BLaER1 (cell line): ENCODE results near the gene UBE2D3.
"Not testable (repeated sequence)": the region's sequence is repeated elsewhere in the genome, so short reads cannot be mapped to it uniquely, and the experiment has no call there.

Source experiments
- H3K27ac ChIP-seq: shearing (Covaris generic); formaldehyde crosslinking; 2 replicates; pipeline ENCODE4 v1.8.1; 2022
- H3K27me3 ChIP-seq: shearing (Covaris generic); formaldehyde crosslinking; 2 replicates; pipeline ENCODE4 v1.8.1; 2022
- H3K36me3 ChIP-seq: shearing (Covaris generic); formaldehyde crosslinking; 2 replicates; pipeline ENCODE4 v1.8.1; 2022
- H3K4me1 ChIP-seq: shearing (Covaris generic); formaldehyde crosslinking; 2 replicates; pipeline ENCODE4 v1.8.1; 2022
- H3K4me2 ChIP-seq: shearing (Covaris generic); formaldehyde crosslinking; 2 replicates; pipeline ENCODE4 v1.8.1; 2022
- H3K4me3 ChIP-seq: shearing (Covaris generic); formaldehyde crosslinking; 2 replicates; pipeline ENCODE4 v1.8.1; 2022
- H3K9ac ChIP-seq: shearing (Covaris generic); formaldehyde crosslinking; 2 replicates; pipeline ENCODE4 v1.8.1; 2022
- H3K9me3 ChIP-seq: shearing (Covaris generic); formaldehyde crosslinking; 2 replicates; pipeline ENCODE4 v1.8.1; 2022
- H4K20me1 ChIP-seq: shearing (Covaris generic); formaldehyde crosslinking; 2 replicates; pipeline ENCODE4 v1.8.1; 2022
- Cebpa-rat ChIP-seq: shearing (Covaris generic); IDR thresholded peaks from 2 replicates; pipeline ENCODE4 v1.8.1; 2022

Gene UBE2D3

DNA sequence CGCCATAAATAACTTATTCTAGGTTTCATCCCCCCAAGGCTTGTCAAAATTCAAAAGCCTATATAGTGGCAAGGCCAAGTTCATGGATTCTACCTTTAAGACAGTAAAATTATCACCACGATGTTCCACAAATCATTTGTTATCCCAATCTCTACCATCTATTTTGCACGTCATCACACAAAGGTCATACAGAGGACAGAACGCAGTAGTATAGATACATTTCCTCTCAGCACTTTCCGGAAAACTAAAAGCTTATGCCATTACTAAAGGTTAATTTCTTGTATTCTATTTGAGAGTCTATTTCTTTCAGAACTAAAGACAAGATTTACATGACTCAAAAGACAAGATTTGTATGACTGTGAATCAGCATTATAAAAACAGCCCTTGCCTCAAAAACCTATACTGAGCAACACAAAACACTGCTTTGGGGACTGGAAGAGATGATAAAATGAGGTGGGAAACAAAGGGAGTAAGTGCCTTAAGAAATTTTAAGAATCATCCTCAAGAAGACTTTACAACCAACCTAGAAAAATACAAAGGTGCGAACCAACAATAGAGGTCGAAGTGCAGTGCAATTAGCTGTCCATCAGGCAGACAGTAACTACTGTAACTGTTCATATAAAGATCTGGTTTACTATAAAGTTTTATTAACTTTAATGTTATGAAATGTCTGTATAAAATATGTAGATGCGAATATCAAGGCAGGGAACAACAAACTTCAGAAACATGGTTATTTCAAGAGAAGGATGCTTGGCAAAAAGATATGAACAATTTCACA, 7.6 kb downstream of the UBE2D3 start:
- no peaks in the 10 kb centered on the region for H3K27me3 ChIP-seq
- no peak overlapping the region for H3K4me2 ChIP-seq
- H3K9ac ChIP-seq: no peak overlapping the region
- H4K20me1 ChIP-seq: peaks cover 100% of the 10 kb centered on the region
- no peak for TF ChIP-seq Cebpa-rat
- peaks cover 38% of the 10 kb centered on the region for H3K4me1 ChIP-seq
- H3K4me3 ChIP-seq: no peak overlapping the region
- H3K9me3 ChIP-seq: no peaks in the 10 kb centered on the region; the same call in 1 of the 2 replicates
- peaks cover 88% of the 10 kb centered on the region for H3K36me3 ChIP-seq
- H3K27ac ChIP-seq: no peak overlapping the region

DNA sequence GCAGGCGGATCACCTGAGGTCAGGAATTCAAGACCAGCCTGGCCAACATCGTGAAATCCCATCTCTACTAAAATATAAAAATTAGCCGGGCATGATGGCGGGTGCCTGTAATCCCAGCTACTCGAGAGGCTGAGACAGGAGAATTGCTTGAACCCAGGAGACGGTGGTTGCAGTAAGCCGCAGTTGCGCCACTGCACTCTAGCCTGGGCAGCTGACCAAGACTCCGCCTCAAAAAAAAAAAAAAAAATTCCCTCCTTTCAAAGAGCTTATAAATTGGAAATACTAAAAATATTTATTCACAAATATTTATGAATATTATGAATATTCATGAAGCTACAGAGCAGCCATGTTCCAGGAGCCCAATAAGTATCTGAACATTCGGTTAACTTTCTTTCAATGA, 8.3 kb downstream of the UBE2D3 start:
- peak overlapping the region; percentile 8; the same call in 1 of the 2 replicates for H3K4me2 ChIP-seq
- H3K36me3 ChIP-seq: peaks cover 95% of the 10 kb centered on the region
- not testable (repeated sequence) for H3K9ac ChIP-seq, H3K4me3 ChIP-seq, H3K9me3 ChIP-seq, H3K27ac ChIP-seq, H3K27me3 ChIP-seq
- peaks cover 100% of the 10 kb centered on the region for H4K20me1 ChIP-seq
- H3K4me1 ChIP-seq: peaks cover 32% of the 10 kb centered on the region

DNA sequence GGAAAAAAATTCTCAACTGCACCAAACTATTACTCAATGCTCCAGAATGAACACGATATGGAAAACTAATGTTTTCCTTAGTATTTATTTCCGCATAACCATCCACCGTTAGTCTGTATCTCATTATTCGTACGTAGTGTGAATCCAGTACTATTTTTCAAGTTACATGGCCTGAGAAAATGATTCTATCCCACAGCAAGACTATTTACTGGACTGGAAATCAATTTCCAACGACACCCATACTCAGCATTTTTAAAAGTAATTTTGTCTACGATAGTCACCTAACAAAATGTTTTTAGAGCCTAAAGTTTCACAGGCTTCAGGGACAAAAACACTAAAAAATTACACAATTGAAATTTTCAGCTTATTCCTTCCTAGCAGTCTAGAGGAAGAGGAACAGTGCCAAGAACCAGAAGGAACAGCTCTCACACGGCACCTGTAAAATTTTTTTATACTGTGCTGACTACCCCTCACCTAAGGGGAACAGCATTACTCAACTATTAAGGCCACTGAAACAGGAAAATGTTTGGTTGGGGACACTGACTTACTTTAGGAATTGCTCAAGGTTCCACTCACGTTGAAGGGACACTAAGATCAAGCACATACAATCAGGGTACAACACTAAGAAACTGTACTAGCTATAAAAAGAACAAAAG, 9.6 kb downstream of the UBE2D3 start:
- H4K20me1 ChIP-seq: peaks cover 100% of the 10 kb centered on the region

DNA sequence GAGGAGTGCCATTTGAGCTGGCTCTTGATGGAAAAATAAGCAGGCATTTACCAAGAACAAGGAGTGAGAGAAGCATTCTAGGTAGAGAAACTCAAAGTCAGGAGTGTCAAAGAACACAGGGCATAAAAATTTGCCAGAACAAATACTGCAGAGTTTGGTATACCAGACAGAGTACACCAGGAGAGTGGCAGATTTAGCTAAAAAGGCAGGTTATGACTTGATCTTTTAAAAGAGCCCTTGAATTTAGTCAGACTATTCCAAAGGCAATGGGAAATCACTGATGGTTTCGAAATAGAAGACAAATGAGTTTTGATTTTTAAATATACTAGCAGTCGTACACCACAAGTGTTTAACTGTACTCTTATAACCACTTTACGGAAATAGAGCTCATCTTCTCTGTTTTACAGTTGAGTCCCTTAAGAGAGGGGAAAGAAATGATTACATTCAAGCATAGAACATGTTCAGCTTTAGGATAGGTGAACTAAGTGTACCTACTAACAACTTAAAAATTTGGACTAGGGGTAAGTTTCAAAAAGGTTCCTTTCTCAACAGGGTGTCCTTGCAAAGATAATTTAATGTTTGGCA, 10.2 kb downstream of the UBE2D3 start:
- Histone ChIP-seq H3K27ac (no peak overlapping the region), H3K4me1 (peaks cover 15% of the 10 kb centered on the region; the same call in 1 of the 2 replicates), H3K36me3 (peaks cover 92% of the 10 kb centered on the region), H3K9me3 (no peaks in the 10 kb centered on the region; the same call in 1 of the 2 replicates), H4K20me1 (peaks cover 100% of the 10 kb centered on the region), H3K9ac (no peak overlapping the region), H3K4me2 (no peak overlapping the region), H3K4me3 (no peak overlapping the region), H3K27me3 (no peaks in the 10 kb centered on the region)
- no peak for TF ChIP-seq Cebpa-rat

More for the DNA sequence above, 9.6 kb downstream of the UBE2D3 start:
- no peak overlapping the region for H3K4me2 ChIP-seq
- peaks cover 19% of the 10 kb centered on the region; the same call in 1 of the 2 replicates for H3K4me1 ChIP-seq
- H3K27me3 ChIP-seq: no peaks in the 10 kb centered on the region
- no peak overlapping the region for H3K27ac ChIP-seq
- no peak overlapping the region for H3K9ac ChIP-seq
- peaks cover 94% of the 10 kb centered on the region for H3K36me3 ChIP-seq
- no peak for TF ChIP-seq Cebpa-rat
- no peak overlapping the region for H3K4me3 ChIP-seq
- no peaks in the 10 kb centered on the region; the same call in 1 of the 2 replicates for H3K9me3 ChIP-seq

DNA sequence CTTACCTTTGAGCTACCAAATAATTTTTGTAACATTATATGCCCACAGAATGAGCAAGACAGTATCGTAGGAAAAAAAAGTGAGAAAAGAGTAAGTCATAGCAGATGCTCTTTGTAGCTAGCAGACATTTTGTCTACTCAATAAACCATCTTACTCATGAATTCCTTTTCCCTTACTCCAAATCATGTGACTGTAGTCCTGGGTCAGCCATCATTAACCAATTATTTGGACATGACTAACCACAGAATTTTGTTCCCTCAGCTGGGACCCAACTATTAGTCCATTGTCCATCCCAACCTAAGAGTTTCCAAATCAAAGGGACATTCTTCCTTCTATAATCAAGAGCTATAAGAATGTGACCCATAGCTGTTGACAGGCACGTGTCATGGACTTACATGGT, 11.4 kb downstream of the UBE2D3 start:
- H3K9ac ChIP-seq: no peak overlapping the region
- no peak overlapping the region for H3K27ac ChIP-seq
- H3K4me3 ChIP-seq: no peak overlapping the region
- no peaks in the 10 kb centered on the region for H3K27me3 ChIP-seq
- H3K4me2 ChIP-seq: no peak overlapping the region
- H3K4me1 ChIP-seq: peaks cover 13% of the 10 kb centered on the region; the same call in 1 of the 2 replicates
- H4K20me1 ChIP-seq: peaks cover 100% of the 10 kb centered on the region
- TF ChIP-seq Cebpa-rat: no peak
- H3K9me3 ChIP-seq: no peaks in the 10 kb centered on the region; the same call in 1 of the 2 replicates
- H3K36me3 ChIP-seq: peaks cover 92% of the 10 kb centered on the region

DNA sequence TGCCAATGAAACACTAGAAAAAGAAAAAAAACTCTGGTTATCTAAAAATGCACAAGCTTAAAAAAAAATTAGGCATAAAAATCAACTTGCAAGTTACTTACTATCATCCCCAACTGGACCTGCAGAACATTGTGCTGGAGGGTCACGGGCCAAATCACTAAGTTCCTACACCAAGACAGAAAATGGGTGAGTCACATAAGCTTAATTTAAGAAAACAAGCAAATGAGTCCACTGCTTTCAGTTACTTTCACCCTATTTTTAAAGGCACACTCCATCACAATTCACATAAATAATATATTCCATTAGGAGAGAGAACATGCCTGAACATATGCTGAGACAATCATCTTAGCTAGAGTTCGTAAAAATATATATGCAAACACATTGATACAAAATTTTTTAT, 17.7 kb downstream of the UBE2D3 start:
- H3K27me3 ChIP-seq: no peaks in the 10 kb centered on the region
- H3K27ac ChIP-seq: no peak overlapping the region
- H3K4me3 ChIP-seq: no peak overlapping the region
- H3K4me1 ChIP-seq: no peaks in the 10 kb centered on the region
- peaks cover 100% of the 10 kb centered on the region for H4K20me1 ChIP-seq
- no peak overlapping the region for H3K9ac ChIP-seq
- H3K9me3 ChIP-seq: no peaks in the 10 kb centered on the region
- no peak overlapping the region for H3K4me2 ChIP-seq
- no peak for TF ChIP-seq Cebpa-rat
- peaks cover 93% of the 10 kb centered on the region for H3K36me3 ChIP-seq

DNA sequence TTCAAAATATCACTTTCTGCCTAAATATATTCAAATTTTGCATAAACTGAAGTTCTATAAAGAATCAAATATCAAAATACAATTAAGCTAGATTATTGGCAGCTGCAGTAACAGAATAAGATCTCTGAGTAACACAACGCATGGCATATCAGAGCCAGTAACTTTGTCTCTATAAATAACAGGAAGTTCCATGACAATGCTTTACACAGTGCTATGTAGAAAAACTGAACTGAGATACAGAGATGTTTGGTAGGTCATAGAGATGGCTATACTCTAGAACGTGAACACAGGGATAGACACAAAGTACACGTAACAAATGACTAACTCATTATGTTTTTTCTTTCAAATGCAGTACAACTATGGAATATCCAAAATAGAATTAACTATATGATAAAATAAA, 18.2 kb downstream of the UBE2D3 start:
- H3K4me2 ChIP-seq: no peak overlapping the region

DNA sequence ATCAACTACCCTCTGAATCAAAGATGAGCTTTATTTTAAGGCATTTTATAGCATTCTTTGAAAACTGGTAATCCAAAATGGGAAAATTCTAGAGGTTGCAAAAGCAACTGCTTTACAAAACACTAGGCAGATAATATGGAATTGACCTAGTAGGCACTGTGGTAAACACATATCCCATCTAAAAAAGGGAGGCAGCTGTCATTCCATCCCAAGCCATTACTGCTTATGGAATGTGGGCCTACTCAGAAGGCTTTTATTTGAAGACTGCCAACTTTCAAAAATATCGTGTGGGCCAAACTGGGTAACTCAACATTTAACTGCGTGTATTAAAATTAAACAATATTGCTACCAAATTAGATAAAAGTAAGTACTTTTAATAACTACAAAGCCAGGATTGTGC, 19.3 kb downstream of the UBE2D3 start:
- Histone ChIP-seq H3K4me1 (no peaks in the 10 kb centered on the region), H4K20me1 (peaks cover 100% of the 10 kb centered on the region), H3K9ac (no peak overlapping the region), H3K36me3 (peaks cover 94% of the 10 kb centered on the region), H3K4me2 (no peak overlapping the region), H3K9me3 (no peaks in the 10 kb centered on the region), H3K27me3 (no peaks in the 10 kb centered on the region), H3K27ac (no peak overlapping the region), H3K4me3 (no peak overlapping the region)
- no peak for TF ChIP-seq Cebpa-rat

More for the DNA sequence above, 18.2 kb downstream of the UBE2D3 start:
- no peaks in the 10 kb centered on the region for H3K9me3 ChIP-seq
- H3K4me1 ChIP-seq: no peaks in the 10 kb centered on the region
- TF ChIP-seq Cebpa-rat: no peak
- H3K9ac ChIP-seq: no peak overlapping the region
- no peak overlapping the region for H3K4me3 ChIP-seq
- H3K27me3 ChIP-seq: no peaks in the 10 kb centered on the region
- no peak overlapping the region for H3K27ac ChIP-seq
- H3K36me3 ChIP-seq: peaks cover 93% of the 10 kb centered on the region
- peaks cover 100% of the 10 kb centered on the region for H4K20me1 ChIP-seq

DNA sequence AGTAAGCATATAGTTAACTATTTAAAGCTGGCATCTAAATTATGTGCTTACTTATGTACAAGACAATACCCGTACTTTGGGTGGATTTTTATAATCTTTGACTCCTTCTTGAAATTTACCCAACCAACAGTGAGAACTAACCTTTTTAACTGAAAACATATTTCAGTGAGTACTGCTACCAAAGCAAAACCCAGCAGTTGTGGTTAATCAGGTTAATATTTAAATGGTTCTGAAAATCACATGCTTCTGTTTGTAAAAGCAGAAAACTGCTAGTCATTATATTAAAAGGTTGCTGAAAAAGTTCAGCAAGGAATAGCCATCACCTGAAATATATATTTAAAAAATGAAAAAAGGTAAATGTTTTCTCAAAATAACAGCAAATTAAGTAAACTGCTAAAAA, 20.0 kb downstream of the UBE2D3 start:
- Histone ChIP-seq H3K4me3 (no peak overlapping the region), H3K4me1 (no peaks in the 10 kb centered on the region), H3K27ac (no peak overlapping the region), H3K9ac (no peak overlapping the region), H3K36me3 (peaks cover 98% of the 10 kb centered on the region), H3K4me2 (no peak overlapping the region), H4K20me1 (peaks cover 100% of the 10 kb centered on the region), H3K9me3 (no peaks in the 10 kb centered on the region), H3K27me3 (no peaks in the 10 kb centered on the region)
- TF ChIP-seq Cebpa-rat: no peak

DNA sequence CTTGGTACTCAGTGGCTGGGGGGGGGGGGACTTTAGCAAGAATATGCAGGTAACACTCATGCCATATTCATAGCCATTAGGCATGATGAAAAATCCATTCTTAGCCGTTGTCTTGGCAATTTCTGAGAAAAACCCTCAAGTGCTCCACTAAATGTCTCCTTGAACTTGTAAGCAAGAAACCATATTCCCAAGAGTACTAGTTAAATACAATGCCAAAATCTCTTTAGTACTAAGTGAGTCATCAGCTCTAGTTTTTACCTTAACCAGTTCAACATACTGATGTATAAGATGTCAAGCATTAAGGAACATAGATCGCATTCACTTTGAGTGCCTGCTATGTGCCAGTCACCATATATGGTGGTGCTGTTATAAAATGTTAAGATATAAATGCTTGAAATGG, 27.5 kb downstream of the UBE2D3 start:
- Histone ChIP-seq H4K20me1 (peaks cover 100% of the 10 kb centered on the region), H3K4me2 (no peak overlapping the region), H3K9ac (no peak overlapping the region), H3K9me3 (no peaks in the 10 kb centered on the region), H3K27me3 (no peaks in the 10 kb centered on the region), H3K4me1 (no peaks in the 10 kb centered on the region), H3K4me3 (no peak overlapping the region), H3K27ac (no peak overlapping the region), H3K36me3 (peaks cover 98% of the 10 kb centered on the region)
- no peak for TF ChIP-seq Cebpa-rat
